Testis (tissue), 2 donors: Measurements from ENCODE around the gene GINS3.

Experiments
- CTCF ChIP-seq, 3 experiments: fragments of 450-650 bp in 2 of 3; fragments of 200-600 bp in 1 of 3; sonication (generic) in 1 of 3; IDR thresholded peaks; one replicate each; pipeline ENCODE4 v1.5.1; 2016 to 2019; ENCODE audit warnings: antibody characterized with exemption in 3 of 3, mild to moderate bottlenecking in 2 of 3, moderate library complexity in 1 of 3
- POLR2A ChIP-seq: fragments of 450-650 bp; IDR thresholded peaks from one replicate; pipeline ENCODE4 v1.6.1; 2017; ENCODE audit warnings: antibody characterized with exemption, mild to moderate bottlenecking, moderate library complexity

- TF ChIP-seq CTCF (IDR thresholded peaks at IDR 0.05) (no peak), POLR2A (no peak)
Measured at GRCh38 chr16:58433569-58433951, 41.3 kb downstream of the GINS3 start.
